HG03439 (cell line): ENCODE results near the gene LMLN.
"Not testable (repeated sequence)": the region's sequence is repeated elsewhere in the genome, so short reads cannot be mapped to it uniquely, and the experiment has no call there.

Source experiments
- ATAC-seq: cut with Tn5 transposase; IDR thresholded peaks from one replicate; pipeline ENCODE4 v1.9.1; 2021; ENCODE audit warnings: mild to moderate bottlenecking, moderate library complexity; ENCODE audit not compliant: unreplicated experiment

Gene LMLN, protein sequence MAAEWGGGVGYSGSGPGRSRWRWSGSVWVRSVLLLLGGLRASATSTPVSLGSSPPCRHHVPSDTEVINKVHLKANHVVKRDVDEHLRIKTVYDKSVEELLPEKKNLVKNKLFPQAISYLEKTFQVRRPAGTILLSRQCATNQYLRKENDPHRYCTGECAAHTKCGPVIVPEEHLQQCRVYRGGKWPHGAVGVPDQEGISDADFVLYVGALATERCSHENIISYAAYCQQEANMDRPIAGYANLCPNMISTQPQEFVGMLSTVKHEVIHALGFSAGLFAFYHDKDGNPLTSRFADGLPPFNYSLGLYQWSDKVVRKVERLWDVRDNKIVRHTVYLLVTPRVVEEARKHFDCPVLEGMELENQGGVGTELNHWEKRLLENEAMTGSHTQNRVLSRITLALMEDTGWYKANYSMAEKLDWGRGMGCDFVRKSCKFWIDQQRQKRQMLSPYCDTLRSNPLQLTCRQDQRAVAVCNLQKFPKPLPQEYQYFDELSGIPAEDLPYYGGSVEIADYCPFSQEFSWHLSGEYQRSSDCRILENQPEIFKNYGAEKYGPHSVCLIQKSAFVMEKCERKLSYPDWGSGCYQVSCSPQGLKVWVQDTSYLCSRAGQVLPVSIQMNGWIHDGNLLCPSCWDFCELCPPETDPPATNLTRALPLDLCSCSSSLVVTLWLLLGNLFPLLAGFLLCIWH

DNA sequence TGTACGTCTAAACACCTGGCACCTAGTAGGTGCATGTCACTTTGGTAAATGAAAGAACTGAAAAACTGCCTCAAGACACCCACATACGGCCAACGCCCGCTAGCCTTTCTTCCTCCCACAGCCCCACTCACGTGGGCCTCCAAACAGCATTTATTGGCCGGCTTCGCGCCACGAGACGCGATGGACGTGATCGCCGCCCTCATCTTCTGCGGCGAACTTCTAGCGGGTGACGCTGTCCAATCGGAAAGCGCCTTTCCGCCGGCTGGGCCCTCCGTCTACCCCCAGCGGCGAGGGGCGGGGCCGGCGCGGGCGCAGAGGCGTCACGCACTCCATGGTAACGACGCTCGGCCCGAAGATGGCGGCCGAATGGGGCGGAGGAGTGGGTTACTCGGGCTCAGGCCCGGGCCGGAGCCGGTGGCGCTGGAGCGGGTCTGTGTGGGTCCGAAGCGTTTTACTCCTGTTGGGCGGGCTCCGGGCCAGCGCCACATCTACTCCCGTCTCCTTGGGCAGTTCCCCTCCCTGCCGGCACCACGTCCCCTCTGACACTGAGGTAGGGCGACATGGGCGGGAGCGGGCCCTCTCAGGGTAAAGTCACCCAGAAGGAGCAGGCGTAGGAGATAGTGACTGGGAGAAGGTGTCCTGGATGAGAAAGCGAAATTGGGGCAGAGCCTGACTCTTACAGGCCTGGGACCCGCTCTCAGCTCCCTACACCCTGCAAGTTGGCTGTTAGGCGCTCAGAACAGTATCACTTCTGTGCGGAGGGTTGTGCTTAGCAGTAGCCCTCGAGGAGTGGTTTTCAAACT lies at the start of gene LMLN:
Gene LMLN (plus strand): TSS at position 327 of the 803 bp plus-strand sequence. CDS start 29 bp downstream, at position 356.
- peak; percentile 98 for ATAC-seq

GRCh38 chr3:197912741-197913476 lies 47.1 kb upstream of the LMLN start:
- no peak for ATAC-seq

GRCh38 chr3:197913641-197914380 lies 46.2 kb upstream of the LMLN start:
- no peak for ATAC-seq

- not testable (repeated sequence) for ATAC-seq
These were observed 38.4 kb upstream of the LMLN start for GRCh38 chr3:197921429-197922275.

DNA sequence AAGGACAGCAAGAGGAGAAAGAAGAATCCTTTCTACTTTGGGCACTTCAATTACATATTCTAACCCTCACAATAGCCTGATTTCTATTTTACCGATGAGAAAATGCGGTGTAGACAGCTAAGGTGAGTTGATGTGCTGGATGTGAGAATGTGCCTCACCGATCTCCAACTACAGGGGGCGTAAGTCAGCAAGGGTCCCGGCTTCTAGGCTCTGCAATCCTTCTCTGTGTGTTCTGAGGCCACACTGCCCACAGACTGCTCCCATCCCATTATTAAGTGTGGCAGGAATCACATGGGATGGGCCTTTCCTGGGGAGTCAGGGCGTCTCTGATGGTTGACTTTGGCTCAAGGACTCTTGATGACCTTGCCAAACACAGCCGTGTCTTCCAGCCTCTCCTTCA lies 33.6 kb upstream of the LMLN start:
- ATAC-seq: no peak

DNA sequence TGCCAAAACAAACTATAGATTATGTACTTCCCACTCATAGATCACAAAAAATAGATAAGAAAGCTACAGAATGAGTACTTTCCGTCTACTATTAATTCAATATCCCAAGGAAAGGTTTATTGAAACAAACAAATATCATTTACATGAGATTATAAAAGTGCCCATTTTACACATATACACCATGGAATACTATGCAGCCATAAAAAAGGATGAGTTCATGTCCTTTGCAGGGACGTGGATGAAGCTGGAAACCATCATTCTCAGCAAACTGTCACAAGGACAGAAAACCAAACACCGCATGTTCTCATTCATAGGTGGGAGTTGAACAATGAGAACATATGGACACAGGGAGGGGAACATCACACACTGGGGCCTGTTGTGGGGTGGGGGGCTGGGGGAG lies 32.4 kb upstream of the LMLN start:
- not testable (repeated sequence) for ATAC-seq

DNA sequence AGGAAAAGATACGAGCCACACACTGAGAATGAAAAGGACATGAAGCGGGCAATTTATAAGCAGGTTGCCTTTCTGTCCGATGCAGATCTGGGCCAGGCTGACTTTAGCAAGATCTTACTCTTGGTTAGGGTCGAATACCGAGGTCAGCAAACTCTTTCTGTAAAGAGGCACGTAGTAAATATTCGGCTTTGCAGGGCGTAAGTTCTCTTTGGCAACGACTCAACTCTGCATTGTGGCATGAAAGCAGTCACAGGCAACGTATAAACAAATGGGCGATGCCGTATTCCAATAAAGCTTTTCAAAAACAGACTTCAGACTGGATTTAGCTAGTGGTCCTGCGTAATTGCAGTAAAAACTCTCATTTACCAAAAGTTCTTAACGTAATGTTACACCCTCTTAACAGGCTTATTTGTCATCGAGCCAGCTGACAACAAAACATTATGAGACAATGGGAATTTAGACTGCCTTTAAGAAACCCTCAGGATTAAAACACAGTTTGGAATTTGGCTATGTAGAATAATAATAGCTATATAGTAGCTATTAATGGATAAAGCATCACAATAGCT lies 23.1 kb upstream of the LMLN start:
- ATAC-seq: no peak

- no peak for ATAC-seq
These were observed 19.2 kb upstream of the LMLN start for GRCh38 chr3:197940745-197941384.

- no peak for ATAC-seq
These were observed 17.0 kb upstream of the LMLN start for GRCh38 chr3:197942956-197943556.

DNA sequence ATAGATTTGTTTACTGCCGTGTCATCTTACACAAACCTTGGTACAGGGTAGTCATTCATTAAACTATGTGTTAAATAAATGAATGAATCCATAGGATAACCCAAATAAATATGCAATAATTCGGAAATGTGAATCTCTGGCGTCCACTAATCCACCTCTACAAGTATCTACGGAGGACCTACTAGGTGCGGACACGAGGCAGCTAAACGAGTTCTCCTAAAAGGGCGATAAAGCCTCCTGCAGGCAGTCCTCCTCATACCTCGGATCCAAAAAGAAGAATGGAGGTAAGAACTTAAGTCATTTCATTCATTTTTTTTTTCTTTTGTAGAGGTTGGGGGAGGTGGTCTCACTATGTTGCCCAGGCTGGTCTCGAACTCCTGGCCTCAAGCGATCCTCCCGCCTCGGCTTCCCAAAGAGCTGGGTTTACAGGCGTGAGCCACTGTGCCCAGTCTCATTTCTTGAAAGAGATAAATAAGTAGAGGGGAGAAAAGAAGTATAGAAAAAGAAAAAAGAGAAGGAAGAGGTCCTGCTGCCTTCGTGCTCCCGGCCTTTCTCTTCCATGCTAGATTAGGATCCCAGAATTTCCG lies 10.7 kb upstream of the LMLN start:
- no peak for ATAC-seq

GRCh38 chr3:197949778-197950676 lies 10.0 kb upstream of the LMLN start, which contains the start of gene RPL35A:
RPL35A (plus strand) TSS chr3:197950190; CDS start chr3:197950968, 778 bp downstream.
- peak; percentile 87 for ATAC-seq

GRCh38 chr3:197950677-197951061 lies 9.3 kb upstream of the LMLN start:
- ATAC-seq: no peak

GRCh38 chr3:197951392-197951990 lies 8.5 kb upstream of the LMLN start:
- ATAC-seq: no peak

- ATAC-seq: no peak
These were observed 7.6 kb upstream of the LMLN start for GRCh38 chr3:197952440-197952839.

- no peak for ATAC-seq
These were observed 6.7 kb upstream of the LMLN start for GRCh38 chr3:197953325-197953724.

DNA sequence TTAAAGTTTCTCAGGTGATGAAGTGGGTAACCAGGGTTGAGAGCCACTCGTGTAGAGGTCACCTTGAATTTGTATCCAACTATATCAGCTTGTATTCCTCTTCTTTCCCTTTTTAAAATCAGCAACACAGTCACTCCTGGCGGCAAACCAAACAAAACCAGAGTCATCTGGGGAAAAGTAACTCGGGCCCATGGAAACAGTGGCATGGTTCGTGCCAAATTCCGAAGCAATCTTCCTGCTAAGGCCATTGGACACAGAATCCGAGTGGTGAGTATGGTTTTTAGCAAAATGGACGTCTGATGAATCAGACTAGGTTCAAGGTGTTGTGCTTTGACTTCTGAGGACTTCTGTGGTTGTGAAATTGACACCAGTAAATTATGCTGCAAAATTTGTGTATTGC lies 6.1 kb upstream of the LMLN start:
- ATAC-seq: no peak
